HepG2 (cell line): Measurements from ENCODE around the gene DCPS. TPM values are rescaled to one million over a fixed set of nuclear protein-coding genes. Genes with fewer than 3 reads are reported as not detected.

Source experiments
- CCAR2 ChIP-seq: fragments of 200-400 bp; formaldehyde crosslinking; optimal IDR thresholded peaks from 2 replicates; pipeline ENCODE3; 2018; ENCODE audit warnings: low read depth, mild to moderate bottlenecking, low read length, moderate library complexity
- ELF3 ChIP-seq: IDR thresholded peaks from 2 replicates; pipeline ENCODE4 v1.6.1; 2016; ENCODE audit warnings: missing genetic modification reagents, missing compliant biosample characterization
- ELF4 ChIP-seq: sonication (generic); formaldehyde crosslinking; IDR thresholded peaks from 2 replicates; pipeline ENCODE4 v1.5.0; 2020; ENCODE audit warnings: missing genetic modification reagents, mild to moderate bottlenecking, moderate library complexity, borderline replicate concordance
- GABPB1 ChIP-seq: IDR thresholded peaks from 2 replicates; pipeline ENCODE4 v1.6.1; 2016; ENCODE audit warnings: mild to moderate bottlenecking, missing genetic modification reagents, moderate library complexity, missing compliant biosample characterization
- LBX2 ChIP-seq: sonication (generic); formaldehyde crosslinking; IDR thresholded peaks from 2 replicates; pipeline ENCODE4 v1.5.0; 2020; ENCODE audit warnings: missing genetic modification reagents, mild to moderate bottlenecking, borderline replicate concordance
- NBN ChIP-seq: fragments of 450-650 bp; conservative IDR thresholded peaks from 2 replicates; pipeline ENCODE4 v1.6.1; 2017
- SP140L ChIP-seq: sonication (generic); formaldehyde crosslinking; IDR thresholded peaks from 2 replicates; pipeline ENCODE4 v1.4.0; 2020; ENCODE audit warnings: missing genetic modification reagents, borderline replicate concordance
- TFAP4 ChIP-seq: sonication (generic); IDR thresholded peaks from 2 replicates; pipeline ENCODE4 v1.6.1; 2016; ENCODE audit warnings: low read depth, borderline replicate concordance
- ZNF12 ChIP-seq: sonication (generic); formaldehyde crosslinking; IDR thresholded peaks from 2 replicates; pipeline ENCODE4 v1.5.0; 2020; ENCODE audit warnings: missing genetic modification reagents
- ZNF142 ChIP-seq: sonication (generic); formaldehyde crosslinking; IDR thresholded peaks from 2 replicates; pipeline ENCODE4 v1.4.0; 2020; ENCODE audit warnings: missing genetic modification reagents
- ZNF230 ChIP-seq: sonication (generic); formaldehyde crosslinking; IDR thresholded peaks from 2 replicates; pipeline ENCODE4 v1.4.0; 2020; ENCODE audit warnings: mild to moderate bottlenecking, missing genetic modification reagents
- ZNF256 ChIP-seq: sonication (generic); formaldehyde crosslinking; conservative IDR thresholded peaks from 2 replicates; pipeline ENCODE4 v1.4.0; 2020; ENCODE audit warnings: missing genetic modification reagents
- ZNF292 ChIP-seq: sonication (generic); formaldehyde crosslinking; IDR thresholded peaks from 2 replicates; pipeline ENCODE4 v1.8.1; 2022; ENCODE audit warnings: mild to moderate bottlenecking, low read depth, missing genetic modification reagents, borderline replicate concordance
- ZSCAN25 ChIP-seq: sonication (generic); formaldehyde crosslinking; IDR thresholded peaks from 2 replicates; pipeline ENCODE4 v1.8.0; 2022; ENCODE audit warnings: mild to moderate bottlenecking, missing genetic modification reagents
- polyA plus RNA-seq, 8 experiments: library from polyadenylated mRNA; depleted of rRNA in 3 of 8; stranded (reverse) in 7 of 8; unstranded in 1 of 8; fragments of >200 nt; fragmentation: Illumina TruSeq in 4 of 8; extraction: Trizol in 4 of 8; gene quantifications; 2 replicates each; pipeline versions ENCODE4 v1.2.1 to v1.2.3, GENCODE V29; 2011 to 2016; ENCODE audit warnings: low read depth in 4 of 8, missing spikeins in 1 of 8, mixed read lengths in 1 of 8; ENCODE audit not compliant: insufficient read depth in 1 of 8
- total RNA-seq, 5 experiments: library from RNA; depleted of rRNA; stranded (reverse); fragments of >200 nt; fragmentation: Illumina TruSeq; extraction: Trizol; gene quantifications; 2 replicates each; pipeline ENCODE4 v1.2.3, GENCODE V29; 2016; ENCODE audit warnings: low read depth in 1 of 5
- TF ChIP-seq, protein P1 (sequence below): sonication (generic); formaldehyde crosslinking; IDR thresholded peaks from 2 replicates; pipeline ENCODE4 v1.4.0; 2020; ENCODE audit warnings: missing genetic modification reagents
- TF ChIP-seq, protein P2 (sequence below): sonication (generic); formaldehyde crosslinking; IDR thresholded peaks from 2 replicates; pipeline ENCODE4 v1.5.1; 2020; ENCODE audit warnings: missing genetic modification reagents, mild to moderate bottlenecking, borderline replicate concordance
- TF ChIP-seq, protein P3 (sequence below): sonication (generic); formaldehyde crosslinking; IDR thresholded peaks from 2 replicates; pipeline ENCODE4 v1.9.0; 2021; ENCODE audit warnings: missing genetic modification reagents, mild to moderate bottlenecking, borderline replicate concordance

DCPS gene
- total and polyA plus RNA-seq, 2 of the 13 experiments (the other 11 are each of a cell fraction or from before 2014, with no cell fraction given), result 21.9 to 22.5 TPM

GRCh38 chr11:126355926-126356897 is 52.4 kb downstream of the DCPS start (continued):
- TF ChIP-seq ZNF142 (CRISPR knock-in tag), result no peak
- TF ChIP-seq ELF3 (CRISPR knock-in tag), result no peak
- TF ChIP-seq, protein P1, sequence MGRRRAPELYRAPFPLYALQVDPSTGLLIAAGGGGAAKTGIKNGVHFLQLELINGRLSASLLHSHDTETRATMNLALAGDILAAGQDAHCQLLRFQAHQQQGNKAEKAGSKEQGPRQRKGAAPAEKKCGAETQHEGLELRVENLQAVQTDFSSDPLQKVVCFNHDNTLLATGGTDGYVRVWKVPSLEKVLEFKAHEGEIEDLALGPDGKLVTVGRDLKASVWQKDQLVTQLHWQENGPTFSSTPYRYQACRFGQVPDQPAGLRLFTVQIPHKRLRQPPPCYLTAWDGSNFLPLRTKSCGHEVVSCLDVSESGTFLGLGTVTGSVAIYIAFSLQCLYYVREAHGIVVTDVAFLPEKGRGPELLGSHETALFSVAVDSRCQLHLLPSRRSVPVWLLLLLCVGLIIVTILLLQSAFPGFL (CRISPR knock-in tag), result no peak
- TF ChIP-seq CCAR2, result no peak
- no peak for TF ChIP-seq LBX2 (CRISPR knock-in tag)
- no peak for TF ChIP-seq ZNF12
- TF ChIP-seq ZNF292 (CRISPR knock-in tag), result no peak
- no peak for TF ChIP-seq ZSCAN25 (CRISPR knock-in tag)
- TF ChIP-seq, protein P2, sequence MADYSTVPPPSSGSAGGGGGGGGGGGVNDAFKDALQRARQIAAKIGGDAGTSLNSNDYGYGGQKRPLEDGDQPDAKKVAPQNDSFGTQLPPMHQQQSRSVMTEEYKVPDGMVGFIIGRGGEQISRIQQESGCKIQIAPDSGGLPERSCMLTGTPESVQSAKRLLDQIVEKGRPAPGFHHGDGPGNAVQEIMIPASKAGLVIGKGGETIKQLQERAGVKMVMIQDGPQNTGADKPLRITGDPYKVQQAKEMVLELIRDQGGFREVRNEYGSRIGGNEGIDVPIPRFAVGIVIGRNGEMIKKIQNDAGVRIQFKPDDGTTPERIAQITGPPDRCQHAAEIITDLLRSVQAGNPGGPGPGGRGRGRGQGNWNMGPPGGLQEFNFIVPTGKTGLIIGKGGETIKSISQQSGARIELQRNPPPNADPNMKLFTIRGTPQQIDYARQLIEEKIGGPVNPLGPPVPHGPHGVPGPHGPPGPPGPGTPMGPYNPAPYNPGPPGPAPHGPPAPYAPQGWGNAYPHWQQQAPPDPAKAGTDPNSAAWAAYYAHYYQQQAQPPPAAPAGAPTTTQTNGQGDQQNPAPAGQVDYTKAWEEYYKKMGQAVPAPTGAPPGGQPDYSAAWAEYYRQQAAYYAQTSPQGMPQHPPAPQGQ (CRISPR knock-in tag), result no peak
- no peak for TF ChIP-seq GABPB1 (CRISPR knock-in tag)
- TF ChIP-seq TFAP4, result 0 out of 2 replicates have a peak, but pooled peaks have one; percentile 22
- TF ChIP-seq ZNF256 (CRISPR knock-in tag), result no peak
- TF ChIP-seq ELF4 (CRISPR knock-in tag), result no peak
- no peak for TF ChIP-seq NBN
- TF ChIP-seq ZNF230 (CRISPR knock-in tag), result no peak
- TF ChIP-seq SP140L, result no peak
- TF ChIP-seq, protein P3, sequence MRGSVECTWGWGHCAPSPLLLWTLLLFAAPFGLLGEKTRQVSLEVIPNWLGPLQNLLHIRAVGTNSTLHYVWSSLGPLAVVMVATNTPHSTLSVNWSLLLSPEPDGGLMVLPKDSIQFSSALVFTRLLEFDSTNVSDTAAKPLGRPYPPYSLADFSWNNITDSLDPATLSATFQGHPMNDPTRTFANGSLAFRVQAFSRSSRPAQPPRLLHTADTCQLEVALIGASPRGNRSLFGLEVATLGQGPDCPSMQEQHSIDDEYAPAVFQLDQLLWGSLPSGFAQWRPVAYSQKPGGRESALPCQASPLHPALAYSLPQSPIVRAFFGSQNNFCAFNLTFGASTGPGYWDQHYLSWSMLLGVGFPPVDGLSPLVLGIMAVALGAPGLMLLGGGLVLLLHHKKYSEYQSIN (CRISPR knock-in tag), result no peak
